Loucy (cell line): Measurements from ENCODE around the gene PCBD1.

Source experiments
- EZH2phosphoT487 ChIP-seq: fragments of 200-600 bp; IDR thresholded peaks from 2 replicates; pipeline ENCODE4 v1.6.1; 2018; ENCODE audit warnings: antibody characterized with exemption, mild to moderate bottlenecking, moderate library complexity, borderline replicate concordance
- TF ChIP-seq, protein P1 (sequence below): fragments of 200-600 bp; sonication (generic); conservative IDR thresholded peaks from 2 replicates; pipeline ENCODE4 v1.5.1; 2014; ENCODE audit warnings: mild to moderate bottlenecking, antibody characterized with exemption, low read length

DNA sequence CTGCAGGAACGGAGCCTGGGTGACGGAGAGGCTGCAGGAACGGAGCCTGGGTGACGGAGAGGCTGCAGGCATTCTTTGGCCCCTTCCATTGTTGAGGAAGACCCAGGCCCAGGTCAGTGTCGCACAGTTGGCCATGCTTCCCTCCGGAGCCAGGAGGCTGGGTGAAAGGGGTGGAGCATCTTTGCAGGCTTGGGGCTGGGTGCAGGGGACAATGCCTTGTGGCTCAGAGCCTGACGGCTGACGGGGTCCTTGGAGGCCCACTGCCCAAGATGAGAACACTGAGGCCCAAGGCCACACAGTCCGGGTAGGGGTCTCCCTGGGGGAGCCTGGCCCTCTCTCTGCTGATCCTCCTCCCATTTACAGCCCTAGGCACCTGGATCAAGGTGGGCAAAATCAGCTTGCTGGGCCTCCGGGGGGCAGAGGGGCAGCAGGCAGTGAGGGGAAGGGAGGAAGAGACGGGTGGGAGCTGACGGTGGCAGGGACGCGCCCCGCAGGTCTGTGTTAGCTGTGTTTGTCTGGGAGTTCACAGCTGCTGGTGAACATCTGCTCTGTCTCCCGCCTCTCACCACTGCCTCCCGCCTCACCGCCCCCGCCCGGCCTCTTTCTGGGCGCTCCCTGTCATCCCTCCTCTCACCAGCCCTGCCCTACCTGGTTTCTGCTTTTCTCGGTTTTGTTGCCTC is 30.6 kb upstream of the PCBD1 start:
- TF ChIP-seq, protein P1, sequence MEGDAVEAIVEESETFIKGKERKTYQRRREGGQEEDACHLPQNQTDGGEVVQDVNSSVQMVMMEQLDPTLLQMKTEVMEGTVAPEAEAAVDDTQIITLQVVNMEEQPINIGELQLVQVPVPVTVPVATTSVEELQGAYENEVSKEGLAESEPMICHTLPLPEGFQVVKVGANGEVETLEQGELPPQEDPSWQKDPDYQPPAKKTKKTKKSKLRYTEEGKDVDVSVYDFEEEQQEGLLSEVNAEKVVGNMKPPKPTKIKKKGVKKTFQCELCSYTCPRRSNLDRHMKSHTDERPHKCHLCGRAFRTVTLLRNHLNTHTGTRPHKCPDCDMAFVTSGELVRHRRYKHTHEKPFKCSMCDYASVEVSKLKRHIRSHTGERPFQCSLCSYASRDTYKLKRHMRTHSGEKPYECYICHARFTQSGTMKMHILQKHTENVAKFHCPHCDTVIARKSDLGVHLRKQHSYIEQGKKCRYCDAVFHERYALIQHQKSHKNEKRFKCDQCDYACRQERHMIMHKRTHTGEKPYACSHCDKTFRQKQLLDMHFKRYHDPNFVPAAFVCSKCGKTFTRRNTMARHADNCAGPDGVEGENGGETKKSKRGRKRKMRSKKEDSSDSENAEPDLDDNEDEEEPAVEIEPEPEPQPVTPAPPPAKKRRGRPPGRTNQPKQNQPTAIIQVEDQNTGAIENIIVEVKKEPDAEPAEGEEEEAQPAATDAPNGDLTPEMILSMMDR, result no peak
- TF ChIP-seq EZH2phosphoT487, result no peak
